HG03060 (cell line): ENCODE measurements around the gene B3GAT2.

Experiments
- ATAC-seq: cut with Tn5 transposase; IDR thresholded peaks from one replicate; pipeline ENCODE4 v1.9.1; 2021; ENCODE audit warnings: low read depth, moderate number of reproducible peaks; ENCODE audit not compliant: unreplicated experiment

Gene B3GAT2

DNA sequence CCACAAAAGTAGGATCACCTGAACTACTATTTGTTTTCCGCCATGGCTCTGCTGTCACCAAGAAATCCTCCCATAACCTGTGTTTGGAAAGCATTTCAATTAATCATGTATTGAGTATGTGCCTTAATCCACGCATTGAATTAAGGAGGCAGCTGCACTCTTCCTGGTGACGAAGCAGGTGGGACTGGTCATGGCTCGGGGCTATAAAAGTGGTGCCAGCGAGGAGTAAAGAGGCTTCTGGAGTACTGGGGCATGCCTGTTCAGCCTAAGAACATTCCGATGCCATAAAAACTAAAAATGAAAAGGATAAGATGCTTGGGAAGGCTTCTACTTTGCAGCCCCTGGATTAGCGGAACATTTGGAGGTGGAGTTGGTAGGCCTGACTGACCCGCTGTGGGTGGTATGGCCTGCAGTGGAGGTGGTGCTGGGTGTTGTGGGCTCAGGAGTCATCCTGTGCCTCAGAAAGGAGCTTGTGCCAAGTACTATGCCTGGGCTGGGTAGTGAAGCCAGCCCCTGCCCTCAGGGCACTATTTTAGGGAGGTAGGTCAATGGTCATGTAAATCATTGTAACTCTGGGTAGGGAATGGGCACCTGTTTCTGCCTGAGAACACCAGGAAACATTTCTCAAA is 110.5 kb downstream of the B3GAT2 start:
- no peak for ATAC-seq

DNA sequence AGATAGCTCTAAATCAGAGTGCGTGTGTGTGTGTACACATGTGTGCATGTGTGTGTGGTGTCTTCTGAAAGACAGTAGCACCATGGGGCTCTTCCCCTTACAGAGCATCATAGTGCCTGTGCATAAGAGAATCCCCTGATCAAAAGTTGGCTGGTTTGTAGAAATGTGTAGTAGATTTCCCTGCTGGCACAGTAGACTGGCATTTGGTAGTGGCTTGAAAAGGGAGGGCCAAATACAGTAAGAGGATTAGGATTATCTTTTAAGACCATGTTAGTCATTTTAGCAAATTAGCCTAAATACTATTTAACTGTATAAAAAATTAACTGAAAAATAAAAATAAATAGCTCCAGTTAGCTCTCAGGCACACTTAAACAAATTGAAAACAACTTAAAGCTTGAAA is 112.6 kb downstream of the B3GAT2 start:
- ATAC-seq, result no peak

DNA sequence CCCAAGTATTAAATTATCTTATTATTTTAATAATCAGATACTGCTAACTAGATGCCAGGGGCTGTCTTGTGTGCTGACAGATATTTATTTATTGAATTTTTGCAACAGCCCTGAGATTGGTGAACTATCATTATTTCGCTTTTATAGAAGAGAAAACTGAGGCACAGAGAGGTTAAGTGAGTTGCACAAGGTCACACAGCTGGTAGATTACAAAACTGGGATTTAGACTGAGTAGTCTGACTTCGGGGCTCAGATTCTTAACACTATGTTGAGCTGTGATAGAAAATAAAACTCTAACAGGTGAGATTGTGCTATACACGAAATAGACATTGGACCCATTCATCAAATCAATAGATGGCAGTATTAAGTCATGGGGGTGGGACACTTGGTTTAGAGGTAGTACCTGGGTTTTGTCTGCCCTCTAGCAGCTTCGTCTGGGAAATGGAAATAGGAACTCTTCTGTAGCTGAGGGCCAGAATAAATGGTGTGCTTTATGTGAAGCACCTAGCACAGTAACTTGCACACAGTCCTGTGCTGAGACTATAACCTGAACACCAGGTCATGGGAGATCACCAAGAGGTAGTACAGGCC is 113.4 kb downstream of the B3GAT2 start:
- ATAC-seq, result no peak

DNA sequence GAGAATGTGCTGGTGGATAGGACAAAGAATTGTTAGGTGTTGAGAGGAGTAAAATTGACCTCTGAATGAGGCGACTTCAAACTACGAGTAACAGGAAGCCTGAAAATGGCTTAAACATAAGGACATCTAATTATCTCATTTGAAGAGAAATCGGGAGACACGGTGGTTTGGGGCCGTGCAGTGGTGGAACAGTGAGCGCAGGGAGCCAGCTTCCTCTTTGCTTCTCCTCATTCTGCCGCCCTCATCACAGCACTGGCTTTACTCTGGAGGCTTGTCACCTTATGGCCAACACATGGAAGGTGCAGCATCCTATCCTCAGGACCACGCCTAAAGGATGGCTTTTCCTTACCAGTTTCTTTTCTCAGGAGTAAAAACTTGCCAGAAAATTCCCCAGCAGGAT is 114.3 kb downstream of the B3GAT2 start:
- ATAC-seq, result no peak

DNA sequence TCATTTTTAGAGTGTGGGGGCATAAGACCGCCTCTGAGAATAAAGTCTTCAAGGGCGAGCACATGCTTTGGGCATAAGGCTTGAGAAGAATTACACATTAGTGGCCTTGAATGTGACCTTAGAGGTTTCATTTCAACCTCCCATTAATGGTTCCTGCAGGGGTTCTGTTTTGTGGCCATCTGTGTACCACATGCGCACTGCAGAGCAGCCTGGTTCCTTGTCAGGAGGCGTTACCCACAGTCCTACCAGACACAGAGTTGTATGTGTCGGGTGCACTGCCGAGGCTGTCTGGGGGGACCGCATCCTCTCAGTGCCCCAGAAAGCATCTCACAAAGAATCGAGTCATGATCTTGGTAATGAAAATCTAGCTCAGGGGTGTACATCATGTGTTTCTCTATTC is 115.7 kb downstream of the B3GAT2 start:
- ATAC-seq, result no peak

DNA sequence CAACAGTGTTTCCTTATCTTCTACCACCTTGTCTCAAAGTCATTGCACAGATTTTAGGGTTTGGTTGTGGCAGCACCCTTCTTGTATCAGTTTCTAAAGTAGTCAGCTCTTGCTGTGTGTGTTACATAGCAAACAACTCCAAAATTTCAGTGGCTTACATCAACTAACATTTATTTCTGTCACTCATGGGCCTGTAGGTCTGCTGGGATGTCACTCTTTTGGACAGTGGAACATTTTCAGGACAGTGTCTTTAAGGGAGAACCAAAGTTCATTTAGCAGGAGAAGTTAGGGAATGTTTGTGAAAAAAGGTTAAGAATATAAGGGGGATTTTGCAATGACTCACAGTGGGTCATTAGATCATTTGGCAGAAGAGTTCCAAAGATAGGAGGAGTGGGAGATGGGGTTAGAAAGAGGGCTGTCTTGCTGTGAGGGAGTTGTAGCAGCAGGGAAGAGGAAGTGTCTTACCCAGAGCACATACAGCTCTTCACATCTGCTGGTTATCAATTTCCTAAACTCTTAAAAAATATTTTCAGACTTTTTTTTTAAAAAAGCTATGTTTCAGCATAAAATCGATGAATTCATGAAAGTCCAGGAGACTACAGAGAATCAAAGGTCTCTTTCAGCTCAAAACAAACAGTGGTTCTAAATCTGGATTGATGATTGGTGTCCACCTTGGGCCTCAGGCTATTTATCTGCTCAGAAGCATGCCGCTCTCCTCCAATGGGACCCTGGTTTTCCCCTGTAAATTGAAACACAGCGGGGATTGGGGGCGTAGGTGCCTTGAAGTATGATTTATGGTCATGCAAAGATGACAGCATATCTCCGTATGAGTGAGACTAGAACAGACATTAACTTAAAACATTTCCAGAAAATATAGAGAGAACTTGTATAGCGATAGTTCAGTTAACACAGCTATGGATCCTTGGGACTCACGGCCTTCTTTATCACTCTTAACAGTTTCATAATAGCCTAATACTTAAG is 117.3 kb downstream of the B3GAT2 start:
- no peak for ATAC-seq

DNA sequence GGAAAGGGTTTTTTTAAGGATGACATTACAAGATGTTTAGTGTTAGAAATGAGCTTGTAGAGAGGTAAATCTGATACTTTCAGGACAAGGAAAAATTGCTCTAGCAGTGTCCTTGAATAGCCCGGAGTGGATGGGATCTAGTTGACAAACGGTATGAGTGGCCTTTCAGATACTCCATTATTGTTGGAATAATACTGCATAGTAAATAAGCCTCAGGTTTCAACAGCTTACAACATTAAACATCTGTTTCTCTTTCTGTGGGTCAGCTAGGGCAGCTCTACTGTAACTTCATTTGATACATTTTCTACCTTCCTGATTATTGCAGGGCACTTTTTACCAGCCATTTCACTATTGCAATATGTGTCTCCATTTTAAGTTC is 118.0 kb downstream of the B3GAT2 start:
- ATAC-seq, result no peak

DNA sequence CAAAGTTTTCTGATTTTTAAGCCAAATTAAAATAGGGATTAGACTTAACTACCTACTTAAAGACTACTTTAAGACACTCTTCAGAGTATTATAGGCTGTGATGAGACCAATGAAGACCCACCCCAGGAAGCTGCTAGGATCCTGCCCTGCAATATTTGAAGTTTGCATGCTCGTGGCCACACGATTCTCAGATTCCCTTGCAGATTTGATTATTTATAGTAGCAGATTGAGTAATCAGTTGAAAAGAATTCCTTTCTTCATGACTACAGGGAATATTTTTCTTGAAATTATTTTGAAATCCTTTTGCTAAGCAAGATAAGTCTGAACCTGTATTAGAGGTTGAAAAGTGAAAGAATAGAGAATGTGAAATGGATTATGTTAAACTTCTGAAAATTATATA is 122.3 kb downstream of the B3GAT2 start:
- ATAC-seq, result no peak

DNA sequence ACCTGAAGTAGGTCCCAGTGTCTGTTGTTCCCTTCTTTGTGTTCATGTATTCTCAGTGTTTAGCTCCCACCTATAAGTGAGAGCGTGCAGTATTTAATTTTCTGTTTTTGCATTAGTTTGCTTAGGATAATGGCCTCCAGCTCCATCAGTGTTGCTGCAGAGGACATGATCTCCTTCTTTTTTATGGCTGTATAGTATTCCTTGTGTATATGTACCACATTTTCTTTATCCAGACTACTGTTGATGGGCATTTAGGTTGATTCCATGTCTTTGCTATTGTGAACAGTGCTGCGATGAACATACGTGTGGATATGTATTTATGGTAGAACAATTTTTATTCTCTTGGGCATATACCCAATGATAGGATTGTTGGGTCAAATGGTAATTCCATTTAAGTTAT is 125.4 kb downstream of the B3GAT2 start:
- no peak for ATAC-seq

DNA sequence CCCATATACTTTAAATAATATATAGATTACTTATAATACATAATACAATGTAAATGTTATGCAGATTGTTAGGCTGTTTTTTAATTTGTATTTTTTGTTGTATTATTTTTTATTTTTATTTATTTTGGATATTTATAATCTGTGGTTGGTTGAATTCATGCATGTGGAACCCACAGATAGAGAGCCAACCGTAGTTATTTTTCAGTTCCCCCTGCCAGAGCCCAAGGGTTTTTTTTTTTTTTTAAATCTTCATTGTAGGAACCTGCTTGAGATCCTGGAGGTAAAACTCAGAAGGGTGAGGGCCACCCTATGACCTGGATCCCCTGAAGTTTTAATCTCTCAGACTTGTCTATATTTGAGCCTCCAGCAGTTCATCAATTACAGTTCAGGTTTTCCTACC is 133.2 kb downstream of the B3GAT2 start:
- no peak for ATAC-seq

DNA sequence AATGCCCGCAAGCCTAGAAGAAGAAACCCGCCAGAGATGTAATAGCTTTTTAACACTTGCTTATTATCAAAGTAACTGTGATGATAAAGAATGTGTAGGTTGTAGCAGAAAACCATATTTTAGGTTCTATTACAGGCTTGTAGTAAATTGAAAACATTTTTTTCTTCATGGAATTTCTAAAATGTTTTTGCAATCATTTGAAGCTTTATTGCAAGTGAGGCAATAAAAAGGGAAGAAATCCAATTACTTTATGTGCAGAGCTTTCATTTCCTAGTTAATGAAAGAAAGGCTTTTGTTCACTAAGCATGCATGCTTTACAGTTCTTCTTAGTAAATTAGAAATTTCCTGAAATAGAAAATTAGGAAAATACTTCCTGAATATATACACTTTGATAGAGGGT is 135.1 kb downstream of the B3GAT2 start:
- no peak for ATAC-seq

DNA sequence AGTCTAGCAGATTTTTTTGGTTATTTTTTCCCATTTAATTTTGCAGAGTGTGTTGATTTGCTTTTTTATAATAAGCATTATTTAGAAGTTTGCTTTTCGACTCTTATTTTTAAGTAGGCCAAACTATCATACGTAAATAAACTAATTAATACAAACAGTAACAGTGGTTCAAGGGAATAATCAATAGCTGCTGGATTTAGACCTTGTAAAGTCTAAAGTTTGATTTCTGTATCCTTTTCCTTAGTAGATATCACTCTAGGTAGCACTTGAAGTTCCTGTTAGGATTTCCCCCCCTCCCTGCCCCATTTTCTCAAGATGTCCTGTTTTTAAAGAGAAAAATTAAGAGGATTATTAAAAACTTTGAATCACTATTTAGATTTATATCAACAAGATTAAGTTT is 136.1 kb downstream of the B3GAT2 start:
- no peak for ATAC-seq

DNA sequence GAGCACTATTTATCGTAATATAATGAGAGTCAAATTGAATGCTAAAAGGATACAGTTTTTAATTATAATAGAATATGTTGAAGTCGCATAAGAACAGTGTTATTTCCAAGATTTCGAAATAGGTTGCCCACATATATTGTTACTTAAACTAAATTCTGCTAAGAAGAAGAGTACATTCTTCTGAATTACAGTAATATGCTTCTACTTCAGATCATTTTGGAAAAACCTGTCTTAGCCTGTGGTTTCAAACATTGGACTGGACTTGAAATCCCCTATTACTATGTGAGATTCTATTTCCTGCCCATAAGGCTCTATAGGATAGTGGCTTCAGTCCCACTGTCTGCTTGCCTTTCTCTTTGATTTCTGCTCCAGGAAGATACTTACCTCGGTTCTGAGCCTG is 137.2 kb downstream of the B3GAT2 start:
- no peak for ATAC-seq

DNA sequence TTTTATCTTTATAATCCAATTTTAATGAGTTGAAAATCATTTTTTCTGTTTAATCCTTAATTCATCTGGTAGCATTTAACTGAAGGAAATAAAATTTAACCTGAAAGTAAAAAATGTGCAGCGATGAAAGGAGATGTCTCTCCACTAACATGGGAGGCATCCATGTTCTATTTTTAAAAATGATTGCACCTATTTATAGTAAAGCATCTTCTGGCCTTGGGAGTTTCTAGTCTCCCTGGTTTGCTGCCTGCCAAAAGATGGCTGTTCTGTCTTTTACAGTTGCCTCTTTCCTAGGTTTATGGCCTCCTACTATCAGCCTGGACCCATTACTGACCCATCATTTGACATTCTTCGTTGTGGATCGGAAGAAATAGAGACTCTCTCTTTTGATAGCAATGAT is 143.0 kb downstream of the B3GAT2 start:
- ATAC-seq, result no peak

DNA sequence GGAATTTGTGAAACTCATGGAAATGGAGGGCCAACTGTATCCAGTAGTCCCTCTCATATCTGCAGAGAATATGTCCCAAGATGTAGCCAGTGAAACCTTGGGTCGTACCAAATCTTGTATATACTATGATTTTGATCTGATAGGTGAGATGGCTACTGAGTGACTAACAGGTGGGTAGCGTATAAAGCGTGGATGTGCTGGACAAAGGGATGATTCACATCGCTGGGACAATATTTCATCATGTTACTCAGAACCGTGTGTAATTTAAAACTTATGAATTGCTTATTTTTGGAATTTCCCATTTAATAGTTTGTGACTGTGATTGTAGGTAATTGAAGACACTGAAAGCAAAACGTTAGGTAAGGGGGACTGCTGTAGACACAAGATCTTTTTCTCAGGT is 145.1 kb downstream of the B3GAT2 start:
- no peak for ATAC-seq
